ENCODE results near the gene PARP14.
"Not testable (repeated sequence)": the region's sequence is repeated elsewhere in the genome, so short reads cannot be mapped to it uniquely, and the experiment has no call there.

The PARP14 gene

DNA sequence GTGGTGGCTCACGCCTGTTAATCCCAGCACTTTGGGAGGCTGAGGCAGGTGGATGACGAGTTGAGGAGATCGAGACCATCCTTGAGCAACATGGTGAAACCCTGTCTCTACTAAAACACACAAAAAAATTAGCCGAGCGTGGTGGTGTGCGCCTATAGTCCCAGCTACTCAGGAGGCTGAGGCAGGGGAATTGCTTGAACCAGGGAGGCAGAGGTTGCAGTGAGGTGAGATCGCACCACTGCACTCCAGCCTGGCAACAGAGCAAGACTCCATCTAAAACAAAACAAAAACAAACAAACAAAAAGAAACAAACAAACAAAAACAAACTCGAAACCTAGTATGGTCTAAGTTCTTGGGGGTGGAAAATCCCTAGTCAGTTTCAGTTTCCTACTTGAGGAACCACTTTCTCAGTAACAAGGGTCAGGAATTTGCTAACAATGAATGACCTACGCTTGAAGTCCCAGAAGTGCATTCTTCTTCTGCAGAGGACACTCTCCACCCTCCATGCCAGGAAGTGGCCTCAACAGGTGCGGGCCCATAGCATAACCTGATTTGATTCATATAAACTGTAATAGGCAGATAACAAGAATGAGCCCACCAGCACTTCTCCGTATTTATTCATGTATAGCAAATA is 2.3 kb downstream of the PARP14 start:
- H3K4me3 ChIP-seq (ENCODE audit: low read length); H2AFZ ChIP-seq (ENCODE audit: low read depth, low read length); H3K27me3 ChIP-seq (ENCODE audit: insufficient read depth, low read length); H3K9me3 ChIP-seq (ENCODE audit: low read length); H3K36me3 ChIP-seq (ENCODE audit: insufficient read depth, low read length); H3K4me1 ChIP-seq (ENCODE audit: insufficient read depth, low read length): not testable (repeated sequence)

DNA sequence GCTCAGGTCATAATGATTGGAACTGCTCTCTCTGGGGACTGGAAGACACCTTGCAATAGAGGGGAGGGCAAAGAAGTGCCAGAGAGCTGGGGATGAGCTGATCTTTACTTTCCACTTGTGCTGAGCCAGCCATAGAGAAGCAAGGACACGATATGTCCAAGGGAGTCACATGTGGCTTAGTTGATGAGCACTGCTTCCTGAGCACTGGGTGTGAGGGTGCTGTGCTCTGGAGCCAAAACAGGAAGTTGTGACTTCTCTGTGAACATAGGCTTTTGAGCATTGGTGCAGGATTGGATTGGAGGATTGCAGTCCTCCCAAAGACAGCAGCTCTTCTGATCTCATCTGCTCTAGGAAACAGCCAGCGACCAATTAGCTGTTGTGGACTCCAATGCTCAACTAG is 6.7 kb downstream of the PARP14 start:
- H3K4me3 ChIP-seq (ENCODE audit: low read length): no peak overlapping the region
- no peaks in the 10 kb centered on the region for H3K36me3 ChIP-seq (ENCODE audit: insufficient read depth, low read length)
- no peaks in the 10 kb centered on the region for H3K27me3 ChIP-seq (ENCODE audit: insufficient read depth, low read length)
- no peaks in the 10 kb centered on the region for H3K4me1 ChIP-seq (ENCODE audit: insufficient read depth, low read length)
- no peaks in the 10 kb centered on the region for H3K9me3 ChIP-seq (ENCODE audit: low read length)
- H2AFZ ChIP-seq (ENCODE audit: low read depth, low read length): no peak overlapping the region

DNA sequence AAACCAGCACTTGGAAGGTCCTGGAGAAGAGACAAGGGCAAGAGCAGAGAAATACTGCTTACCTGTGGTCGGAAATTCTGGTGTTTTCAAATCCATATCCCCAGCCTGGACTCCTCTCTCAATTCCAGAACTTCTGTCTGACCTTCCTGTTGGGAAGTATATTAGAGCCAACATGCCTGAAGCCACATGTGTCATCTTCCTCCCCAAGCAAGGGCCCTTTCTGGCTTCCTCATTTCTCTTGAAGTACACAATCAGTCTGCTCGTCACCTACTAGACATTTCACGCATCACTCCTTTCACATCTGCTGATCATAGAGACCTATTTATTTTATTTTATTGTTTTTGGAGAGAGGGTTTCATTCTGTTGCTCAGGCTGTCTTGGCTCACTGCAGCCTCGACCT is 8.4 kb downstream of the PARP14 start:
- Histone ChIP-seq H3K4me3 (ENCODE audit: low read length) (no peak overlapping the region), H2AFZ (ENCODE audit: low read depth, low read length) (no peak overlapping the region), H3K9me3 (ENCODE audit: low read length) (no peaks in the 10 kb centered on the region), H3K27me3 (ENCODE audit: insufficient read depth, low read length) (no peaks in the 10 kb centered on the region), H3K4me1 (ENCODE audit: insufficient read depth, low read length) (no peaks in the 10 kb centered on the region), H3K36me3 (ENCODE audit: insufficient read depth, low read length) (no peaks in the 10 kb centered on the region)

DNA sequence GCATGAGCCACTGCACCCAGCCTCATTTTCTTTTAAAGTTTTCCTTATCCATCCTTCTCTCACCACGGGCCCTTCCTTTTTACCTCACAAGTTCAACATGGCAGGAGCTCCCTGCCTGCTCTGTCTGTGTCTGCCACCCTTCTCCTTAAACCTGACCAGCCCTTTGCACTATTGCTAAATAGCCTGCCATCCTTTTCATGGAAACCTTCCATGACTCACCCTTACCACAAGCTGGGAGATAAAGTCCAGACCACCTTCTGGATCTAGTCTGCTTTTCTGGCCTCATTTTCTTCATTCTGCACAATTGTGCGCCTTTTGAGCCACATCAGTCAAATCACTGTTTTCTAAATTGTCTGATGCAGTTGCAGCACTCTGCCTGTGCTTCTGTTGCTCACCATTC is 8.9 kb downstream of the PARP14 start:
- Histone ChIP-seq H3K36me3 (ENCODE audit: insufficient read depth, low read length) (no peaks in the 10 kb centered on the region), H3K9me3 (ENCODE audit: low read length) (no peaks in the 10 kb centered on the region), H2AFZ (ENCODE audit: low read depth, low read length) (no peak overlapping the region), H3K27me3 (ENCODE audit: insufficient read depth, low read length) (no peaks in the 10 kb centered on the region), H3K4me3 (ENCODE audit: low read length) (no peak overlapping the region), H3K4me1 (ENCODE audit: insufficient read depth, low read length) (no peaks in the 10 kb centered on the region)

DNA sequence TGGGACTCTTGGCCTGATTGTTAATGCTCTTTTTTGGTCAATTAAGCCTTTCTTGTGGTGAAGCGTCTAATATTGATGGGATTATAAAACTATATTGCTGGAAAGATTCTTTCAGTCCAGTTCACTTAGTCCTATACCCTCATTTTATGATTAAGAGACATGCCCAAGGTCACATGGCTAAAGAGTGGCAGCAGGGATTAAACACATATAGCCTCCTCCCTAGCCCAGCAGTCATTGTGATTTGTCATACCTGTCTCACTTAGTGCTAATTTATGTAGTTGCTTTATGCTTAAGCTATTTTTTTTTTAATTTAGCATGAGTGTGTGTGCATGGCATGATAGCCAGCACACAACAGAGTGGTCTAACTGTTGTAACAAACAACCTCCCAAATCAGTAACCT is 9.5 kb downstream of the PARP14 start:
- no peaks in the 10 kb centered on the region for H3K36me3 ChIP-seq (ENCODE audit: insufficient read depth, low read length)
- no peak overlapping the region for H2AFZ ChIP-seq (ENCODE audit: low read depth, low read length)
- no peaks in the 10 kb centered on the region for H3K4me1 ChIP-seq (ENCODE audit: insufficient read depth, low read length)
- H3K4me3 ChIP-seq (ENCODE audit: low read length): no peak overlapping the region
- H3K27me3 ChIP-seq (ENCODE audit: insufficient read depth, low read length): no peaks in the 10 kb centered on the region
- H3K9me3 ChIP-seq (ENCODE audit: low read length): no peaks in the 10 kb centered on the region

DNA sequence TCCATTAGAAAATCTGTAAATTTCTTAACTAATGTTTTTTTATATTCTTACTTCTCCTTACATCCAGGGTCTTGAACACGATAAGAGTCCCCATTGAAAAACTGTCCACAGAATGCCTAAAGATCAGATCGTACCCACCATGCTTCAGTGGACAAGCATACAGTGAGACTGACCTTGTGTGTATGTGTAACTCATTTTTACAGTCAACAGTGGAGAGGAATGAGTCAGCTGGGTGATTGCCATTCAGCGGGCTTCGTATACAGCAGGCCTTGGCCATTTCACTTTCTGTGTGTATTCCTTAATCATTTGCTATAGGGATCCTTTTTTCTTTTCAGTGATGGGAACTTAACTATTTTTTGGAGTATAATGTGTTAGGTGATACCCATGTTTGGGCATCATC is 10.6 kb downstream of the PARP14 start:
- Histone ChIP-seq H3K27me3 (ENCODE audit: insufficient read depth, low read length) (no peaks in the 10 kb centered on the region), H3K4me1 (ENCODE audit: insufficient read depth, low read length) (no peaks in the 10 kb centered on the region), H3K36me3 (ENCODE audit: insufficient read depth, low read length) (no peaks in the 10 kb centered on the region), H3K9me3 (ENCODE audit: low read length) (no peaks in the 10 kb centered on the region), H2AFZ (ENCODE audit: low read depth, low read length) (no peak overlapping the region), H3K4me3 (ENCODE audit: low read length) (no peak overlapping the region)

DNA sequence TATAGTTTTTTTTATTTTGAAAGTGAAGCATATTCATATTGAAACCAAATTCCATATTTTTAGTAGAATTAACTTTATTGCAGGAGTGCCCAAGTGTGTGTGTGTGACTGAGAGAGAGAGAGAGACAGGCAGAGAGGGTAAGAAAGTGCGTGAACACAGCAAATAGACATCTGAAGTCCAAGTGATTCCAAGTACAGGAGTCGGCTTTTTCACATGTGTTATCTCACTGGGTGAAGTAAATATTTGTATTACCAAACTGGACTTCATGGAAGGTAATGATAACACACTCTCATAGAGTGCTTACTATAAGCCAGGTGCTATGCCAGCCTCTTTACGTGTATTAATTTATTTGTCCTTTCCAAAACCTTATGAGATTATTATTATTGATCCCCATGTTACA is 12.0 kb downstream of the PARP14 start:
- no peak overlapping the region for H2AFZ ChIP-seq (ENCODE audit: low read depth, low read length)
- no peak overlapping the region for H3K4me3 ChIP-seq (ENCODE audit: low read length)
- no peaks in the 10 kb centered on the region for H3K9me3 ChIP-seq (ENCODE audit: low read length)
- H3K36me3 ChIP-seq (ENCODE audit: insufficient read depth, low read length): no peaks in the 10 kb centered on the region
- no peaks in the 10 kb centered on the region for H3K4me1 ChIP-seq (ENCODE audit: insufficient read depth, low read length)
- H3K27me3 ChIP-seq (ENCODE audit: insufficient read depth, low read length): no peaks in the 10 kb centered on the region

DNA sequence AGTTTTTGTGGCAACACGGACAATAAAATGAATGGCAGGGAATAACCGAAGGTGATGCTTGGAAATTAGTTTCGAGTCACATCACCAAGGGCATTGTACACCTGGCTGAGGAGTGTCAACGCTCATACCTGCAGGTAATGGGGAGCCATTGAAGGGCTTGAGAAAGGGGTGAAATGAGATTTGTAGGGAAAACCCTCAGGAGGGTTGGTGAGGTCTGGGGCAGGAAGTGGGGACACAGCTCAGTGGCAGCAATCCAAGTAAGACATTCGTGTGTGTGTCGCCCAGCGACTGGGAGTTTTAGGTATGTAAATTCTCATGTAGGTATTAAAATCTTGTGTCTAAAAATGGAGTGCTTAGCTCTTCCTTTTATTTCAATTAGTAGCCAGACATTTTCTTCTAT is 14.3 kb downstream of the PARP14 start:
- no peaks in the 10 kb centered on the region for H3K9me3 ChIP-seq (ENCODE audit: low read length)
- H3K36me3 ChIP-seq (ENCODE audit: insufficient read depth, low read length): no peaks in the 10 kb centered on the region
- no peak overlapping the region for H3K4me3 ChIP-seq (ENCODE audit: low read length)
- H3K27me3 ChIP-seq (ENCODE audit: insufficient read depth, low read length): no peaks in the 10 kb centered on the region
- no peak overlapping the region for H2AFZ ChIP-seq (ENCODE audit: low read depth, low read length)
- H3K4me1 ChIP-seq (ENCODE audit: insufficient read depth, low read length): no peaks in the 10 kb centered on the region

DNA sequence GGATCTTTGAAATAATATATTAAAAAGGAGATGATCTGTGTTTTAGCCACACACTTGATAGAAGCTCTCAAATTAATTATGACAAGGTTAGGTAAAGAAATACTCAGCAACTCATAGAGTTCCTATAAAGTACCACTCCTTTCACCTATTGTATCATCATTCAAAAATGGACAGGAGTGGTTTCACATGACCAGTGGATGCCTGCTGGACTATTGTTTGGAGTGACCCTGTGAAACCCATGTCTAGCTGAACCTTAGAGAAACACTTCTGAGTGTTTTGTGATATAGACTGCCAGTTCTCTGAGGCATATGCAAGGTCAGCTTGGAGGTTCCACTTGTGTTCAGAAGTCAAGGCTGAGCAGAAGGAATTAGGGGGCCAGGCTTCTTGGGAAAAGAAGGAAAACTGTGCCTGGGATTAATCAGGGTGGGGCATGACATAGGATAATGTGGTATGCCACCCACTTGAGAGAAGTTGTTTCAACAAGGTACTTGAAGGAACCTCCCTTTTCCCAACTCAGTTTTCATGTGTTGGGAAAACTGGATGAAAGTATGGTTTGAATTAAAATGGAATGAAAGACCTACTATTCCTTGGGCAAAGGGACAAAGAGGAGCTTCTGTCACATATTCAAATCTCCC is 15.4 kb downstream of the PARP14 start:
- H3K4me3 ChIP-seq (ENCODE audit: low read length): no peak overlapping the region

DNA sequence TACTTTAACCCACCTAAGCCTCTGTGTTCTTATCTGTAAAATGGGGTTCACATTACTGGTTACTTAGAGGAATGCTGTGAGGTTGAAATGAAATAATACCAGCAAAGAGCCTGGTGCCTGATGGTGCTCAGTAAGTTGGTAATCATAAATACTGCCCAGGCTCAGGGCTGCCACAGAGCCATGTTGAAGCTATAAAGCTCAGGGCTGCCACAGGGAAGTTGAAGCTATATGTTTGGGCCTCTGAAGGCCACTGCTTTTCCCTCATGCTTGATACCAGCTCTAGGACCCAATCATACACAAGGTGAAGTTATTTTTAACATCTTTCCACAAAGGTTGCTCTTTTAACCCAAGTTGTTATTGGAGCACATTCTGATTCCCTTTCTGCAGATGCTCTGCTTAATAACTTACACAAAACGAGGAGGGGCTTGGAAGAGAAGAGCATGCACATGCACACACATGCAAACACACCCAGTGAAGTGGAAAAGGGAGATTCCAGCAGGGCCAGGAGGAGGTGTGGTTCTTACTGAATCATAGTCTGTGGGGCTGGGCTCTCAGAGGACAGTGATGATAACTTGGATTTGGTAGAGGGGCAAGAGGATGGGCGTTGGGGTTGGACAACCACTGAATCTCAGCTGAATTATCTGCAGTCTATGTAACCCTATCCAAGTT is 17.4 kb downstream of the PARP14 start:
- no peaks in the 10 kb centered on the region for H3K27me3 ChIP-seq (ENCODE audit: insufficient read depth, low read length)
- no peaks in the 10 kb centered on the region for H3K4me1 ChIP-seq (ENCODE audit: insufficient read depth, low read length)
- no peak overlapping the region for H3K4me3 ChIP-seq (ENCODE audit: low read length)
- H3K36me3 ChIP-seq (ENCODE audit: insufficient read depth, low read length): no peaks in the 10 kb centered on the region
- H3K9me3 ChIP-seq (ENCODE audit: low read length): no peaks in the 10 kb centered on the region
- no peak overlapping the region for H2AFZ ChIP-seq (ENCODE audit: low read depth, low read length)

More for the DNA sequence above, 15.4 kb downstream of the PARP14 start:
- Histone ChIP-seq H3K4me1 (ENCODE audit: insufficient read depth, low read length) (no peaks in the 10 kb centered on the region), H3K36me3 (ENCODE audit: insufficient read depth, low read length) (no peaks in the 10 kb centered on the region), H3K27me3 (ENCODE audit: insufficient read depth, low read length) (no peaks in the 10 kb centered on the region), H2AFZ (ENCODE audit: low read depth, low read length) (no peak overlapping the region), H3K9me3 (ENCODE audit: low read length) (no peaks in the 10 kb centered on the region)

DNA sequence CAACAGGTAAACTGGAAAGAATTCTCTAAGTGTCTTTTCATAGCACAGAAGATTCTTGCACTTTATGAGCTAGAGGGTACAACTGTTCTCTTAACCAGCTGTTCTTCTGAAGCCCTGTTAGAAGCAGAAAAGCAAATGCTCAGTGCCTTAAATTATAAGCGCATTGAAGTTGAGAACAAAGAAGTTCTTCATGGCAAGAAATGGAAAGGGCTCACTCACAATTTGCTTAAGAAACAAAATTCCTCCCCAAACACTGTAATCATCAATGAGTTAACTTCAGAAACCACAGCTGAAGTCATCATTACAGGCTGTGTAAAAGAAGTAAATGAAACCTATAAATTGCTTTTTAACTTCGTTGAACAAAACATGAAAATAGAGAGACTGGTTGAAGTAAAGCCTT is 19.6 kb downstream of the PARP14 start:
- no peaks in the 10 kb centered on the region for H3K27me3 ChIP-seq (ENCODE audit: insufficient read depth, low read length)
- no peak overlapping the region for H3K4me3 ChIP-seq (ENCODE audit: low read length)

DNA sequence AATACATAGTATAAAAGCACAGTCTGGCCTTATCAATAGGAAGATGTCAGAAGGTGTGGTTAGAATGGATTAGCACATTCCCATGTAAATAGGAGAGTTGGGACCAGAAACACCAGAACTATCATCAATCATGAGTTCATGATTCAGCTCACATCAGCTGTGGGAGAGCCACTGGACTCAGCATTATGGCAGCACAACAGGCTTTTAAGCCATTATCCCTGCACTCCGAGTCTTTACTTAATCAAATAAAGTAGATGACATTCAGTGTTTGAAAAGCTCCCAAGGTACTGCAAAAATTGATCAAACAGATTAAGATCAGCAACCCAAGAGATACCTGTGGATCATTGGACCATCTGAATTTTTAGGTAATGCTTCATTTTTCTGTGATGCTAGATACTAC is 24.7 kb downstream of the PARP14 start:
- Histone ChIP-seq H2AFZ (ENCODE audit: low read depth, low read length) (no peak overlapping the region), H3K4me3 (ENCODE audit: low read length) (no peak overlapping the region), H3K36me3 (ENCODE audit: insufficient read depth, low read length) (no peaks in the 10 kb centered on the region), H3K4me1 (ENCODE audit: insufficient read depth, low read length) (no peaks in the 10 kb centered on the region), H3K27me3 (ENCODE audit: insufficient read depth, low read length) (no peaks in the 10 kb centered on the region), H3K9me3 (ENCODE audit: low read length) (no peaks in the 10 kb centered on the region)

More for the DNA sequence above, 19.6 kb downstream of the PARP14 start:
- Histone ChIP-seq H2AFZ (ENCODE audit: low read depth, low read length) (no peak overlapping the region), H3K4me1 (ENCODE audit: insufficient read depth, low read length) (no peaks in the 10 kb centered on the region), H3K9me3 (ENCODE audit: low read length) (no peaks in the 10 kb centered on the region), H3K36me3 (ENCODE audit: insufficient read depth, low read length) (no peaks in the 10 kb centered on the region)

DNA sequence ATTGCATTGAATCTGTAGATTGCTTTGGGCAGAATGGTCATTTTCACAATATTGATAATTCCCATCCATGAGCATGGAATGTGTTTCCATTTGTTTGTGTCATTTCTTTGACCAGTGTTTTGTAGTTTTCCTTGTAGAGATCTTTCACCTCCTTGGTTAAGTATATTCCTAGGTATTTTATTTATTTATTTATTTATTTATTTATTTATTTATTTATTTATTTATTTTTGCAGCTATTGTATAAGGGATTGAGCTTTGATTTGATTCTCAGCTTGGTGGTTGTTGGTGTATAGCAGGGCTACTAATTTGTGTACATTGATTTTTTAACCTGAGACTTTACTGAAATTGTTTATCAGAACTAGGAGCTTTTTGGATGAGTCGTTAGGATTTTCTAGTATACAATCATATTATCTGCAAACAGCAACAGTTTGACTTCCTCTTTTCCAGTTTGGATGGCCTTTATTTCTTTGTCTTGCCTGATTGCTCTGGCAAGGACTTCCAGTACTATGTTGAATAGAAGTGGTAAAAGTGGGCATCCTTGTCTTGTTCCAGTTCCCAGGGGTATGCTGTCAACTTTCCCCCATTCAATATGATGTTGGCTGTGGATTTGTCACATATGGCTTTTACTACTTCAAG is 30.1 kb downstream of the PARP14 start:
- not testable (repeated sequence) for H3K9me3 ChIP-seq (ENCODE audit: low read length); H3K4me3 ChIP-seq (ENCODE audit: low read length); H3K4me1 ChIP-seq (ENCODE audit: insufficient read depth, low read length); H3K27me3 ChIP-seq (ENCODE audit: insufficient read depth, low read length); H2AFZ ChIP-seq (ENCODE audit: low read depth, low read length); H3K36me3 ChIP-seq (ENCODE audit: insufficient read depth, low read length)

Measured in neuron (in vitro differentiated cells).